ENCODE data around the gene DDIT4.
"Not testable (repeated sequence)": the region's sequence is repeated elsewhere in the genome, so short reads cannot be mapped to it uniquely, and the experiment has no call there.

Gene DDIT4

GRCh38 chr10:72306215-72306760 is 32.6 kb downstream of the DDIT4 start:
- DNase-seq (ENCODE audit: insufficient read length, low spot score) (no peak), FAIRE-seq (no peak)
- no peak for TF ChIP-seq SPI1 (IDR thresholded peaks at IDR 0.05; ENCODE audit: low read depth, low read length)
- no peak for TF ChIP-seq POLR2AphosphoS5 (IDR thresholded peaks at IDR 0.05; ENCODE audit: low read depth, low read length)
- no peak for TF ChIP-seq PAX5 (IDR thresholded peaks at IDR 0.05; ENCODE audit: insufficient read depth, low read length, severe bottlenecking)
- TF ChIP-seq POU2F2 (IDR thresholded peaks at IDR 0.05; ENCODE audit: low read depth, low read length): no peak
- no peak for TF ChIP-seq POLR2A (IDR thresholded peaks at IDR 0.05; ENCODE audit: low read depth, low read length)
- no peak for TF ChIP-seq TAF1 (IDR thresholded peaks at IDR 0.05; ENCODE audit: low read depth, low read length)

- not testable (repeated sequence) for FAIRE-seq
These were observed 34.0 kb downstream of the DDIT4 start for GRCh38 chr10:72307711-72308110.

GRCh38 chr10:72308320-72308987 is 34.7 kb downstream of the DDIT4 start:
- FAIRE-seq: no peak
- TF ChIP-seq POU2F2 (IDR thresholded peaks at IDR 0.05; ENCODE audit: low read depth, low read length): no peak
- TF ChIP-seq PAX5 (IDR thresholded peaks at IDR 0.05; ENCODE audit: insufficient read depth, low read length, severe bottlenecking): no peak
- no peak for TF ChIP-seq SPI1 (IDR thresholded peaks at IDR 0.05; ENCODE audit: low read depth, low read length)
- no peak for TF ChIP-seq POLR2AphosphoS5 (IDR thresholded peaks at IDR 0.05; ENCODE audit: low read depth, low read length)
- TF ChIP-seq POLR2A (IDR thresholded peaks at IDR 0.05; ENCODE audit: low read depth, low read length): no peak

More at GRCh38 chr10:72307711-72308110, 34.0 kb downstream of the DDIT4 start:
- DNase-seq (ENCODE audit: insufficient read length, low spot score): not testable (repeated sequence)

GRCh38 chr10:72309290-72310240 is 35.8 kb downstream of the DDIT4 start:
- DNase-seq (ENCODE audit: insufficient read length, low spot score) (no peak), FAIRE-seq (no peak)
- TF ChIP-seq POLR2AphosphoS5 (IDR thresholded peaks at IDR 0.05; ENCODE audit: low read depth, low read length) (no peak), TAF1 (IDR thresholded peaks at IDR 0.05; ENCODE audit: low read depth, low read length) (no peak), SPI1 (IDR thresholded peaks at IDR 0.05; ENCODE audit: low read depth, low read length) (no peak), PAX5 (IDR thresholded peaks at IDR 0.05; ENCODE audit: insufficient read depth, low read length, severe bottlenecking) (no peak), POLR2A (IDR thresholded peaks at IDR 0.05; ENCODE audit: low read depth, low read length) (no peak), POU2F2 (IDR thresholded peaks at IDR 0.05; ENCODE audit: low read depth, low read length) (no peak)

More at GRCh38 chr10:72308320-72308987, 34.7 kb downstream of the DDIT4 start:
- no peak for DNase-seq (ENCODE audit: insufficient read length, low spot score)

- FAIRE-seq: no peak
- TF ChIP-seq POU2F2 (IDR thresholded peaks at IDR 0.05; ENCODE audit: low read depth, low read length) (no peak), TAF1 (IDR thresholded peaks at IDR 0.05; ENCODE audit: low read depth, low read length) (no peak)
- DNase-seq (ENCODE audit: insufficient read length, low spot score): no peak
These were observed 36.5 kb downstream of the DDIT4 start for GRCh38 chr10:72310241-72310633.

- FAIRE-seq (no peak), DNase-seq (ENCODE audit: insufficient read length, low spot score) (no peak)
- TF ChIP-seq POU2F2 (IDR thresholded peaks at IDR 0.05; ENCODE audit: low read depth, low read length) (no peak), POLR2A (IDR thresholded peaks at IDR 0.05; ENCODE audit: low read depth, low read length) (no peak), POLR2AphosphoS5 (IDR thresholded peaks at IDR 0.05; ENCODE audit: low read depth, low read length) (no peak), PAX5 (IDR thresholded peaks at IDR 0.05; ENCODE audit: insufficient read depth, low read length, severe bottlenecking) (no peak), SPI1 (IDR thresholded peaks at IDR 0.05; ENCODE audit: low read depth, low read length) (no peak), TAF1 (IDR thresholded peaks at IDR 0.05; ENCODE audit: low read depth, low read length) (no peak)
These were observed 36.9 kb downstream of the DDIT4 start for GRCh38 chr10:72310636-72311035.

GRCh38 chr10:72311667-72312066 is 37.9 kb downstream of the DDIT4 start:
- DNase-seq (ENCODE audit: insufficient read length, low spot score) (no peak), FAIRE-seq (no peak)
- TF ChIP-seq POU2F2 (IDR thresholded peaks at IDR 0.05; ENCODE audit: low read depth, low read length) (no peak), SPI1 (IDR thresholded peaks at IDR 0.05; ENCODE audit: low read depth, low read length) (no peak), TAF1 (IDR thresholded peaks at IDR 0.05; ENCODE audit: low read depth, low read length) (no peak), POLR2A (IDR thresholded peaks at IDR 0.05; ENCODE audit: low read depth, low read length) (no peak), PAX5 (IDR thresholded peaks at IDR 0.05; ENCODE audit: insufficient read depth, low read length, severe bottlenecking) (no peak), POLR2AphosphoS5 (IDR thresholded peaks at IDR 0.05; ENCODE audit: low read depth, low read length) (no peak)

- FAIRE-seq: no peak
- DNase-seq (ENCODE audit: insufficient read length, low spot score): no peak
- TF ChIP-seq SPI1 (IDR thresholded peaks at IDR 0.05; ENCODE audit: low read depth, low read length): no peak
- no peak for TF ChIP-seq PAX5 (IDR thresholded peaks at IDR 0.05; ENCODE audit: insufficient read depth, low read length, severe bottlenecking)
- TF ChIP-seq POLR2AphosphoS5 (IDR thresholded peaks at IDR 0.05; ENCODE audit: low read depth, low read length): no peak
- no peak for TF ChIP-seq POU2F2 (IDR thresholded peaks at IDR 0.05; ENCODE audit: low read depth, low read length)
- no peak for TF ChIP-seq TAF1 (IDR thresholded peaks at IDR 0.05; ENCODE audit: low read depth, low read length)
- no peak for TF ChIP-seq POLR2A (IDR thresholded peaks at IDR 0.05; ENCODE audit: low read depth, low read length)
These were observed 39.2 kb downstream of the DDIT4 start for GRCh38 chr10:72312865-72313391.

GRCh38 chr10:72314263-72314662 is 40.5 kb downstream of the DDIT4 start:
- no peak for TF ChIP-seq POLR2A (IDR thresholded peaks at IDR 0.05; ENCODE audit: low read depth, low read length)
- FAIRE-seq (no peak), DNase-seq (ENCODE audit: insufficient read length, low spot score) (no peak)
